ENCODE measurements around the gene ATOH8. TPM values are rescaled to one million over a fixed set of nuclear protein-coding genes. Genes with fewer than 3 reads are reported as not detected.
A peak's percentile ranks its signal among the peaks of the same experiment; 100 is the strongest.

Gene ATOH8
- total RNA-seq, 4 donors from 2014 or later: 2.0 to 24.6 (median 7.6) TPM

- Histone ChIP-seq H3K9me3 (no peaks in the 10 kb centered on the region), H3K36me3 (no peaks in the 10 kb centered on the region), H3K27me3 (peaks cover 0 to 79% (median 2%) of the 10 kb centered on the region in 4 donors), H3K4me3 (peak overlapping the region in 3 of 4 donors; percentile 52 to 92 (median 80)), H3K27ac (no peak overlapping the region), H3K4me1 (peaks cover 19 to 99% (median 46%) of the 10 kb centered on the region in 3 donors)
- no peak for TF ChIP-seq CTCF (IDR thresholded peaks at IDR 0.05)
- TF ChIP-seq POLR2A (IDR thresholded peaks at IDR 0.05): no peak
- intact Hi-C loops (cut with DNase I): loop anchor here (10.0 kb wide), 1 partner anchor 48 kb away; no protein-coding TSS in a partner anchor
- WGBS, 2 donors: 63 to 67% methylated on average over 5 of the region's 9 CpGs
- no peak for DNase-seq
Observed at GRCh38 chr2:85756822-85757435, 3.1 kb downstream of the ATOH8 start.

GRCh38 chr2:85757860-85758259, 4.1 kb downstream of the ATOH8 start:
- H3K9me3 ChIP-seq: no peaks in the 10 kb centered on the region
- TF ChIP-seq POLR2A (IDR thresholded peaks at IDR 0.05) (no peak), CTCF (IDR thresholded peaks at IDR 0.05) (no peak)
- 74 to 78% methylated on average over 4 of the region's 5 CpGs for WGBS, 2 donors
- no peaks in the 10 kb centered on the region for H3K36me3 ChIP-seq
- peaks cover 19 to 95% (median 48%) of the 10 kb centered on the region in 3 donors for H3K4me1 ChIP-seq
- intact Hi-C loops (cut with DNase I): loop anchor here (10.0 kb wide), 1 partner anchor 47 kb away; no protein-coding TSS in a partner anchor
- H3K4me3 ChIP-seq: peak overlapping the region in 2 of 4 donors; percentile 24 to 80
- no peak overlapping the region for H3K27ac ChIP-seq
- H3K27me3 ChIP-seq: peaks cover 0 to 72% (median 2%) of the 10 kb centered on the region in 4 donors
- no peak for DNase-seq

DNA sequence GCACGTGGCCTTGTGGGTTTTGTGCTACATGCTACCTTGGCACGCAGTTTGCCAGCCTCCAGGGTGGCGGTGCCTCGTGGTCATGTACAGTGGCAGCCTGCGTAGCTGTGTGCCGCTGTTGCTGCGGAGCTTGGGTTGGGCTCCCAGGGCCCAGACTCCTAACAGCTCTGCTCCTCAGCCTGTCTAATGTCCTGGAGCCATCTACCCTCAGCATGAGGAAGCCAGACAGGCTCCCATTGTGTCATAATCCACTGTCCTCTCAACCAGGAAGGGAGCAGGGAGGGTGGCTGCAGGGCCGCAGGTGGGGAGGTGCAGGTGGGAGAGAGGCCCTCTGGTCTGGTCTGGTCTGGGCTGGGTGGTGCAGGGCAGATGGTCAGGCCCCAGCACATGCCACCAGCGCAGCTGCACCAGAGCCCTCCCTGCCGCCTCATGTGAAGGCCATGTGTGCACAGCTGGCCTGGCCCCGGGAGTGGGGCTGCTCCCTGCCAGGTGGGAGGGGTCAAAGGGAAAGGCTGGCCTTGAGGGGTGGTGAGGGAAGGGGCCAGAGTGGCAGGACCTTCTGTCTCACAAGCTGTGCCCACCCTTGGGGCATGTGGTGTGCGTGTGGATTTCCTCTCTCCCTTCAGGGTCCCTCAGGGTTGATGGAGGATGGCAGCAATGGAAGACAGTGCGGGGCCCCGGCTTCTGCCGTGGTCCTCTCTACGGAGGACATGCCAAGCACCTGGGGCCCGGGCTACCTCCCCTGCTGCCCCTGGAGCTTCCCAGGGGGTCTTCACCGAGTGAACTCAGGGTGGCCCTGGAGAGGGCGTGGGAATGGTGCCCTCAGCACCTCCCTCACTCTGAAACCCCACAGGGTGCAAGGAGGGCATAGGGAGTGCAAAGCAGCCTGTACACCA, 4.8 kb downstream of the ATOH8 start:
- 77 to 80% methylated on average over 5 to 12 of the region's 19 CpGs for WGBS, 2 donors
- H3K4me3 ChIP-seq: peak overlapping the region in 2 of 4 donors; percentile 24 to 80
- no peak for DNase-seq
- H3K27ac ChIP-seq: no peak overlapping the region
- no peaks in the 10 kb centered on the region for H3K9me3 ChIP-seq
- peaks cover 0 to 64% (median 2%) of the 10 kb centered on the region in 4 donors for H3K27me3 ChIP-seq
- intact Hi-C loops (cut with DNase I): loop anchor here (10.0 kb wide), 1 partner anchor 46 kb away; no protein-coding TSS in a partner anchor
- TF ChIP-seq POLR2A (IDR thresholded peaks at IDR 0.05) (no peak), CTCF (IDR thresholded peaks at IDR 0.05) (no peak)
- peaks cover 11 to 95% (median 49%) of the 10 kb centered on the region in 3 donors for H3K4me1 ChIP-seq
- H3K36me3 ChIP-seq: no peaks in the 10 kb centered on the region

GRCh38 chr2:85759257-85759613, 5.4 kb downstream of the ATOH8 start:
- no peaks in the 10 kb centered on the region for H3K9me3 ChIP-seq
- intact Hi-C loops (cut with DNase I): loop anchor here (10.0 kb wide), 1 partner anchor 46 kb away; no protein-coding TSS in a partner anchor
- WGBS, 2 donors: no CpG with 5 or more reads among the region's 5 CpGs
- H3K36me3 ChIP-seq: peaks cover 0 to 5% (median 0%) of the 10 kb centered on the region in 3 donors
- H3K4me1 ChIP-seq: peaks cover 11 to 94% (median 47%) of the 10 kb centered on the region in 3 donors
- peak overlapping the region in 2 of 4 donors; percentile 2 to 80 for H3K4me3 ChIP-seq
- TF ChIP-seq CTCF (IDR thresholded peaks at IDR 0.05) (no peak), POLR2A (IDR thresholded peaks at IDR 0.05) (no peak)
- peaks cover 0 to 64% (median 2%) of the 10 kb centered on the region in 4 donors for H3K27me3 ChIP-seq
- DNase-seq: no peak
- H3K27ac ChIP-seq: no peak overlapping the region

Data from esophagus squamous epithelium (tissue), 5 donors.